Skeletal muscle tissue (tissue), 2 donors: ENCODE measurements around the gene NEK4. TPM values are rescaled to one million over a fixed set of nuclear protein-coding genes. Genes with fewer than 3 reads are reported as not detected.

Experiments
- small RNA-seq: library from RNA; depleted of rRNA; stranded (forward); fragments of <200 nt; gene quantifications from one replicate; pipeline ENCODE3, GENCODE V24; 2014
- total RNA-seq: library from RNA; depleted of rRNA; stranded (reverse); fragments of >200 nt; gene quantifications from one replicate; pipeline ENCODE4 v1.2.3, GENCODE V29; 2014

NEK4 gene
- total RNA-seq, 1 donor from 2014 or later, result 11.5 TPM

Small RNA genes within 50 kb of the gene (small RNA-seq; reads per million reads assigned to genes)
- gene AC006254.2, result not detected
- 2,022 reads per million, percentile 99 among the genes with 10 or more reads in this experiment for gene RF00569
- gene RF01183, result not detected
- gene SNORD19, result 0.28 reads per million, percentile 25 among the genes with 10 or more reads in this experiment
- gene SNORD19B, result not detected
- gene SNORD69, result 2,560 reads per million, percentile 99 among the genes with 10 or more reads in this experiment

Other genes starting within 250 kb of the NEK4 start
- 20.9 TPM for gene NT5DC2, start 237.1 kb downstream of the NEK4 start, total RNA-seq
- gene UQCC5, start 234.3 kb downstream of the NEK4 start, total RNA-seq, result 1.0 TPM
- gene PBRM1, start 85.0 kb downstream of the NEK4 start, total RNA-seq, result 62.6 TPM
- 45.4 TPM for gene GNL3, start 84.9 kb downstream of the NEK4 start, total RNA-seq
- 61.1 TPM for gene GLT8D1, start 65.1 kb downstream of the NEK4 start, total RNA-seq
- 43.3 TPM for gene SPCS1, start 64.8 kb downstream of the NEK4 start, total RNA-seq
- gene ITIH1, start 6.7 kb upstream of the NEK4 start, total RNA-seq, result under 0.01 TPM
- gene ITIH3, start 23.9 kb upstream of the NEK4 start, total RNA-seq, result 2.1 TPM
- 4.2 TPM for gene ITIH4, start 59.7 kb upstream of the NEK4 start, total RNA-seq
- gene MUSTN1, start 64.1 kb upstream of the NEK4 start, total RNA-seq, result 35.5 TPM
- 8.9 TPM for gene STIMATE, start 126.6 kb upstream of the NEK4 start, total RNA-seq